Stimulated activated CD4-positive, alpha-beta T cell treated with anti-CD3 and anti-CD28 coated beads, Interleukin-12 subunit alpha, Interleukin-12 subunit beta, amount 100 ng/mL, for 48 hours (primary cell): ENCODE measurements around the gene ANK2.
A peak's percentile ranks its signal among the peaks of the same experiment; 100 is the strongest.

Source experiments
- DNase-seq, 3 donors: peaks; one replicate each; pipeline ENCODE4 v3.0.0-alpha.2; 2020; ENCODE audit warnings: low read depth in 2 of 3, low spot score in 1 of 3

Gene ANK2

GRCh38 chr4:113278324-113278934 lies 229.0 kb downstream of the ANK2 start:
- DNase-seq = peak; percentile 36 to 71 (median 46)

- DNase-seq = no peak
Measured at GRCh38 chr4:113285501-113285900, 236.0 kb downstream of the ANK2 start.

- DNase-seq = no peak
Measured at GRCh38 chr4:113288257-113288656, 238.8 kb downstream of the ANK2 start.

- no peak for DNase-seq
Measured at GRCh38 chr4:113288696-113289095, 239.2 kb downstream of the ANK2 start.

GRCh38 chr4:113289766-113290165 lies 240.3 kb downstream of the ANK2 start:
- no peak for DNase-seq

- no peak for DNase-seq
Measured at GRCh38 chr4:113290666-113291065, 241.2 kb downstream of the ANK2 start.

GRCh38 chr4:113292371-113293042 lies 243.1 kb downstream of the ANK2 start:
- DNase-seq = no peak

GRCh38 chr4:113293043-113293560 lies 243.6 kb downstream of the ANK2 start:
- DNase-seq = no peak

GRCh38 chr4:113293674-113294073 lies 244.2 kb downstream of the ANK2 start:
- no peak for DNase-seq

- DNase-seq = no peak
Measured at GRCh38 chr4:113294908-113295307, 245.5 kb downstream of the ANK2 start.

- no peak for DNase-seq
Measured at GRCh38 chr4:113300471-113300928, 251.0 kb downstream of the ANK2 start.

GRCh38 chr4:113302051-113302450 lies 252.6 kb downstream of the ANK2 start:
- no peak for DNase-seq

GRCh38 chr4:113303315-113303714 lies 253.9 kb downstream of the ANK2 start:
- DNase-seq = no peak

GRCh38 chr4:113311047-113311446 lies 261.6 kb downstream of the ANK2 start:
- no peak for DNase-seq

GRCh38 chr4:113312529-113312928 lies 263.1 kb downstream of the ANK2 start:
- DNase-seq = no peak

GRCh38 chr4:113314426-113314825 lies 265.0 kb downstream of the ANK2 start:
- no peak for DNase-seq

GRCh38 chr4:113316879-113317278 lies 267.4 kb downstream of the ANK2 start:
- no peak for DNase-seq

- DNase-seq = no peak
Measured at GRCh38 chr4:113317523-113317922, 268.1 kb downstream of the ANK2 start.

GRCh38 chr4:113322736-113323135 lies 273.3 kb downstream of the ANK2 start:
- no peak for DNase-seq

GRCh38 chr4:113325876-113326615 lies 276.6 kb downstream of the ANK2 start:
- no peak for DNase-seq

- no peak for DNase-seq
Measured at GRCh38 chr4:113327494-113327893, 278.0 kb downstream of the ANK2 start.

GRCh38 chr4:113328514-113328913 lies 279.1 kb downstream of the ANK2 start:
- no peak for DNase-seq
